HCT116 (cell line): ENCODE measurements around the gene BMP4. TPM values are rescaled to one million over a fixed set of nuclear protein-coding genes. Genes with fewer than 3 reads are reported as not detected.

Source experiments
- ATAC-seq: fragments of 200-7000 bp; cut with Tn5 transposase; 2 replicates; pipeline ENCODE4 v1.9.1; 2020; ENCODE audit warnings: mild to moderate bottlenecking, moderate library complexity
- BruUV-seq: library from RNA; stranded (reverse); fragments of 400-500 nt; replicated peaks from 2 replicates; lab custom pipeline; 2021; lab: Mats Ljungman, UMichigan
- CTCF ChIA-PET: fragments of 300-600 bp; sonication (Branson Sonifier 250); formaldehyde crosslinking; loops from one replicate; lab custom pipeline; 2021; ENCODE audit warnings: antibody characterized with exemption; lab: Charles Lee
- POLR2A ChIA-PET: fragments of 300-600, 350-600 bp; sonication (Branson Sonifier 250); formaldehyde crosslinking; loops from one replicate; lab custom pipeline; 2021; ENCODE audit warnings: antibody characterized with exemption; lab: Charles Lee
- RAD21 ChIA-PET, 2 experiments: fragments of 300-600 bp; sonication (Branson Sonifier 250); formaldehyde crosslinking; loops; one replicate each; lab custom pipeline; 2023; ENCODE audit warnings: low total read pairs in 2 of 2; ENCODE audit not compliant: uncharacterized antibody in 2 of 2, unreplicated experiment in 2 of 2, low non-redundant PET in 1 of 2; lab: Charles Lee
- DNase-seq: peaks from one replicate; pipeline ENCODE4 v3.0.0-alpha.2; 2010; ENCODE audit warnings: low read depth, low spot score
- H2AFZ ChIP-seq: fragments of 200-600 bp; shearing (Covaris generic), sonication (generic); 2 replicates; pipeline ENCODE4 v1.6.1; 2017; ENCODE audit warnings: low read depth, mixed run types, mixed read lengths, antibody characterized with exemption, low read length; ENCODE audit not compliant: poor library complexity, severe bottlenecking
- H3K27ac ChIP-seq: 2 replicates; pipeline ENCODE4 v1.5.1; 2012; ENCODE audit warnings: low read depth, low read length
- H3K27me3 ChIP-seq: fragments of 200-600 bp; sonication (generic); 2 replicates; pipeline ENCODE4 v1.6.1; 2016; ENCODE audit warnings: mixed run types, low read length, mixed read lengths; ENCODE audit not compliant: insufficient read depth
- H3K36me3 ChIP-seq, 2 experiments: fragments of 200-500 bp in 1 of 2; fragments of 200-600 bp in 1 of 2; sonication (Bioruptor generic) in 1 of 2; sonication (generic) in 1 of 2; 2 replicates each; pipeline versions ENCODE4 v1.5.1 to v1.6.1; 2014 to 2016; ENCODE audit warnings: low read length in 2 of 2, inconsistent platforms in 1 of 2, mixed read lengths in 1 of 2, mixed run types in 1 of 2; ENCODE audit not compliant: insufficient read depth in 2 of 2, control insufficient read depth in 1 of 2
- H3K4me1 ChIP-seq, 2 experiments: fragments of 200-600 bp in 1 of 2; sonication (generic) in 1 of 2; 2 replicates each; pipeline versions ENCODE4 v1.5.1 to v1.6.1; 2012 to 2017; ENCODE audit warnings: low read length in 2 of 2, inconsistent platforms in 1 of 2, mild to moderate bottlenecking in 1 of 2, mixed read lengths in 1 of 2, mixed run types in 1 of 2, moderate library complexity in 1 of 2; ENCODE audit not compliant: insufficient read depth in 2 of 2, control insufficient read depth in 1 of 2
- H3K4me2 ChIP-seq: fragments of 200-600 bp; sonication (generic); 2 replicates; pipeline ENCODE4 v1.6.1; 2017; ENCODE audit warnings: mixed run types, low read length, mixed read lengths
- H3K4me3 ChIP-seq, 2 experiments: fragments of 200-600 bp in 1 of 2; sonication (generic) in 1 of 2; replicated peaks in 1 of 2; 2 replicates each; pipeline ENCODE4 v1.5.1; 2011 to 2016; ENCODE audit warnings: low read length in 2 of 2, control low read depth in 1 of 2, low read depth in 1 of 2, mild to moderate bottlenecking in 1 of 2, mixed read lengths in 1 of 2, mixed run types in 1 of 2
- H3K79me2 ChIP-seq: fragments of 200-600 bp; sonication (generic); 2 replicates; pipeline ENCODE4 v1.6.1; 2017; ENCODE audit warnings: mild to moderate bottlenecking, mixed run types, low read length, moderate library complexity, mixed read lengths; ENCODE audit not compliant: insufficient read depth
- H3K9ac ChIP-seq: fragments of 200-600 bp; sonication (generic); 2 replicates; pipeline ENCODE4 v1.6.1; 2016; ENCODE audit warnings: low read length, mixed read lengths
- H3K9me2 ChIP-seq: fragments of 200-600 bp; sonication (generic), shearing (Covaris generic); 2 replicates; pipeline ENCODE4 v1.6.1; 2017; ENCODE audit warnings: mixed run types, mild to moderate bottlenecking, moderate library complexity; ENCODE audit not compliant: insufficient read depth
- H3K9me3 ChIP-seq, 2 experiments: fragments of 200-500 bp in 1 of 2; fragments of 200-600 bp in 1 of 2; sonication (Bioruptor generic) in 1 of 2; sonication (generic) in 1 of 2; 2 replicates each; pipeline ENCODE4 v1.6.1; 2014 to 2017; ENCODE audit warnings: low read length in 2 of 2, mixed read lengths in 2 of 2, inconsistent platforms in 1 of 2, low read depth in 1 of 2, mild to moderate bottlenecking in 1 of 2, mixed run types in 1 of 2, moderate library complexity in 1 of 2; ENCODE audit not compliant: control insufficient read depth in 1 of 2, insufficient read depth in 1 of 2
- H4K20me1 ChIP-seq: fragments of 200-600 bp; sonication (generic), shearing (Covaris generic); 2 replicates; pipeline ENCODE4 v1.6.1; 2017; ENCODE audit warnings: mixed run types, mild to moderate bottlenecking, moderate library complexity; ENCODE audit not compliant: insufficient read depth
- CBX3 ChIP-seq: IDR thresholded peaks from 2 replicates; pipeline ENCODE4 v1.6.1; 2012; ENCODE audit warnings: low read depth
- CEBPB ChIP-seq: IDR thresholded peaks from 2 replicates; pipeline ENCODE4 v1.6.1; 2012; ENCODE audit warnings: low read depth
- EGR1 ChIP-seq: IDR thresholded peaks from 2 replicates; pipeline ENCODE4 v1.6.1; 2012; ENCODE audit warnings: low read depth
- ELF1 ChIP-seq: IDR thresholded peaks from 2 replicates; pipeline ENCODE4 v1.6.1; 2012; ENCODE audit warnings: low read depth, borderline replicate concordance
- EZH2 ChIP-seq: fragments of 200-600 bp; sonication (generic); IDR thresholded peaks from 2 replicates; pipeline ENCODE4 v1.6.1; 2017; ENCODE audit warnings: antibody characterized with exemption, mixed run types
- EZH2phosphoT487 ChIP-seq: fragments of 200-600 bp; IDR thresholded peaks from 2 replicates; pipeline ENCODE4 v1.6.1; 2018; ENCODE audit warnings: antibody characterized with exemption, borderline replicate concordance
- FOSL1 ChIP-seq: IDR thresholded peaks from 2 replicates; pipeline ENCODE4 v1.6.1; 2012; ENCODE audit warnings: low read depth
- JUND ChIP-seq: IDR thresholded peaks from 2 replicates; pipeline ENCODE4 v1.6.1; 2012
- POLR2A ChIP-seq: IDR thresholded peaks from 2 replicates; pipeline ENCODE4 v1.7.0; 2011; ENCODE audit warnings: borderline replicate concordance; ENCODE audit not compliant: insufficient read depth, insufficient read length; ENCODE audit errors: extremely low read depth
- POLR2AphosphoS5 ChIP-seq: IDR thresholded peaks from 2 replicates; pipeline ENCODE4 v1.6.1; 2011; ENCODE audit warnings: mild to moderate bottlenecking, low read depth, low read length, moderate library complexity
- RAD21 ChIP-seq: IDR thresholded peaks from 2 replicates; pipeline ENCODE4 v1.6.1; 2012; ENCODE audit warnings: low read depth, mild to moderate bottlenecking
- REST ChIP-seq: IDR thresholded peaks from 2 replicates; pipeline ENCODE4 v1.6.1; 2012; ENCODE audit warnings: low read depth
- SIN3A ChIP-seq: IDR thresholded peaks from 2 replicates; pipeline ENCODE4 v1.6.1; 2012; ENCODE audit warnings: low read depth
- SP1 ChIP-seq: IDR thresholded peaks from 2 replicates; pipeline ENCODE4 v1.6.1; 2012; ENCODE audit warnings: low read depth
- YY1 ChIP-seq: IDR thresholded peaks from 2 replicates; pipeline ENCODE4 v1.6.1; 2011; ENCODE audit warnings: low read length, low read depth, moderate library complexity, mild to moderate bottlenecking; ENCODE audit not compliant: insufficient replicate concordance; ENCODE audit errors: extremely low read depth
- ZFX ChIP-seq: fragments of 450-650 bp; IDR thresholded peaks from 2 replicates; pipeline ENCODE4 v1.6.1; 2017
- ZNF274 ChIP-seq: fragments of 200-500 bp; sonication (Bioruptor generic); IDR thresholded peaks from 2 replicates; pipeline ENCODE4 v1.6.1; 2014; ENCODE audit warnings: mild to moderate bottlenecking, low read depth, low read length, inconsistent platforms
- intact Hi-C: fragments of 100-400 bp; cut with micrococcal nuclease; formaldehyde crosslinking; loops from 2 replicates; pipeline ENCODE4 v1.10.0; 2022
- total RNA-seq: library from RNA; stranded (reverse); gene quantifications from one replicate; pipeline ENCODE4 v1.2.1, GENCODE V29; 2021; ENCODE audit not compliant: unreplicated experiment
- TF ChIP-seq, protein P1 (sequence below): IDR thresholded peaks from 2 replicates; pipeline ENCODE4 v1.6.1; 2012
- TF ChIP-seq, protein P2 (sequence below), 3 experiments: fragments of 200-600 bp in 1 of 3; sonication (generic) in 1 of 3; IDR thresholded peaks in 2 of 3; conservative IDR thresholded peaks in 1 of 3; 2 replicates each; pipeline ENCODE4 v1.5.1; 2012 to 2017; ENCODE audit warnings: low read depth in 2 of 3, low read length in 2 of 3, antibody characterized with exemption in 1 of 3, borderline replicate concordance in 1 of 3, control low read depth in 1 of 3, mild to moderate bottlenecking in 1 of 3, mixed read lengths in 1 of 3, mixed run types in 1 of 3, moderate library complexity in 1 of 3; ENCODE audit not compliant: insufficient read depth in 1 of 3
- TF ChIP-seq, protein P3 (sequence below): IDR thresholded peaks from 2 replicates; pipeline ENCODE4 v1.6.1; 2012

Gene BMP4
- total RNA-seq, 1 experiment from 2014 or later, result 145 TPM

GRCh38 chr14:53946071-53946403 is 10.6 kb downstream of the BMP4 start:
- Histone ChIP-seq H3K4me3 (no peak overlapping the region), H4K20me1 (peaks cover 11% of the 10 kb centered on the region; the same call in 1 of the 2 replicates), H3K9me2 (no peaks in the 10 kb centered on the region), H3K4me2 (no peak overlapping the region), H3K9me3 (no peaks in the 10 kb centered on the region), H3K27ac (no peak overlapping the region; the same call in 1 of the 2 replicates), H2AFZ (no peak overlapping the region), H3K79me2 (peaks cover 19% of the 10 kb centered on the region), H3K36me3 (peaks cover 18% of the 10 kb centered on the region in 2 experiments), H3K27me3 (no peaks in the 10 kb centered on the region), H3K4me1 (peaks cover 8 to 18% of the 10 kb centered on the region in 2 experiments; a peak in 3 of 4 replicates), H3K9ac (no peak overlapping the region)
- no peak for ATAC-seq
- intact Hi-C loops, result no loop called here
- TF ChIP-seq POLR2AphosphoS5 (no peak), ZFX (no peak), REST (no peak), YY1 (no peak), RAD21 (no peak), SP1 (no peak), EZH2phosphoT487 (no peak), JUND (no peak), ZNF274 (no peak), CEBPB (no peak), SIN3A (no peak), EZH2 (no peak), FOSL1 (no peak), POLR2A (no peak), ELF1 (no peak), EGR1 (no peak), CBX3 (no peak)
- TF ChIP-seq, protein P1, sequence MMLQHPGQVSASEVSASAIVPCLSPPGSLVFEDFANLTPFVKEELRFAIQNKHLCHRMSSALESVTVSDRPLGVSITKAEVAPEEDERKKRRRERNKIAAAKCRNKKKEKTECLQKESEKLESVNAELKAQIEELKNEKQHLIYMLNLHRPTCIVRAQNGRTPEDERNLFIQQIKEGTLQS, result no peak
- TF ChIP-seq, protein P2, sequence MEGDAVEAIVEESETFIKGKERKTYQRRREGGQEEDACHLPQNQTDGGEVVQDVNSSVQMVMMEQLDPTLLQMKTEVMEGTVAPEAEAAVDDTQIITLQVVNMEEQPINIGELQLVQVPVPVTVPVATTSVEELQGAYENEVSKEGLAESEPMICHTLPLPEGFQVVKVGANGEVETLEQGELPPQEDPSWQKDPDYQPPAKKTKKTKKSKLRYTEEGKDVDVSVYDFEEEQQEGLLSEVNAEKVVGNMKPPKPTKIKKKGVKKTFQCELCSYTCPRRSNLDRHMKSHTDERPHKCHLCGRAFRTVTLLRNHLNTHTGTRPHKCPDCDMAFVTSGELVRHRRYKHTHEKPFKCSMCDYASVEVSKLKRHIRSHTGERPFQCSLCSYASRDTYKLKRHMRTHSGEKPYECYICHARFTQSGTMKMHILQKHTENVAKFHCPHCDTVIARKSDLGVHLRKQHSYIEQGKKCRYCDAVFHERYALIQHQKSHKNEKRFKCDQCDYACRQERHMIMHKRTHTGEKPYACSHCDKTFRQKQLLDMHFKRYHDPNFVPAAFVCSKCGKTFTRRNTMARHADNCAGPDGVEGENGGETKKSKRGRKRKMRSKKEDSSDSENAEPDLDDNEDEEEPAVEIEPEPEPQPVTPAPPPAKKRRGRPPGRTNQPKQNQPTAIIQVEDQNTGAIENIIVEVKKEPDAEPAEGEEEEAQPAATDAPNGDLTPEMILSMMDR (IDR thresholded peaks at IDR 0.05 in 2 of 3, conservative IDR thresholded peaks at IDR 0.05 in 1 of 3; ENCODE audit: borderline replicate concordance in 1 of 3, insufficient read depth in 1 of 3, low read depth in 2 of 3, low read length in 2 of 3), result no peak
- TF ChIP-seq, protein P3, sequence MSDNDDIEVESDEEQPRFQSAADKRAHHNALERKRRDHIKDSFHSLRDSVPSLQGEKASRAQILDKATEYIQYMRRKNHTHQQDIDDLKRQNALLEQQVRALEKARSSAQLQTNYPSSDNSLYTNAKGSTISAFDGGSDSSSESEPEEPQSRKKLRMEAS, result no peak
- POLR2A ChIA-PET, result no interaction called here
- CTCF ChIA-PET, result no interaction called here
- DNase-seq, result no peak
- no TSS peak for BruUV-seq
- RAD21 ChIA-PET, result no interaction called here
